DMS79 treated with DMSO at 0.1 percent for 48 hours (cell line): ENCODE measurements around the gene FAHD2A.
"Not testable (repeated sequence)": the region's sequence is repeated elsewhere in the genome, so short reads cannot be mapped to it uniquely, and the experiment has no call there.

ENCODE experiments used
- DNase-seq: peaks from one replicate; lab custom pipeline; 2025; lab: John Stamatoyannopoulos, UW

FAHD2A gene

DNA sequence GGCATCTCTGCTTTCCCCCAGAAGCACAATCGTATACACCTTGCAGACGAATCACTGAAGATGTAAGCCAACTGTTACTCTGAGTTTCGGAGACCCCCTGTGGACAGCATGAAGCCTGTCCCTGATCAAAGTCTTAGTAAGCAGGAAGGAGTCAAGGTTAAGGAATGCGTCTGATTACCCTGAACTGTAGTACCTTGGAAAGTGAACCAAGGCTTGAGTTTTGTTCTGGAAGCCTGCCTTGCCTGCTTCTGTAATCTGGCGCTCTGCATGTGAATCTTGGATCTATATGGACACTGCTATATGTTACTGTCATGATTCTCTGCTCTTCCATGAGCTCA is 33.3 kb downstream of the FAHD2A start:
- DNase-seq, result not testable (repeated sequence)

DNA sequence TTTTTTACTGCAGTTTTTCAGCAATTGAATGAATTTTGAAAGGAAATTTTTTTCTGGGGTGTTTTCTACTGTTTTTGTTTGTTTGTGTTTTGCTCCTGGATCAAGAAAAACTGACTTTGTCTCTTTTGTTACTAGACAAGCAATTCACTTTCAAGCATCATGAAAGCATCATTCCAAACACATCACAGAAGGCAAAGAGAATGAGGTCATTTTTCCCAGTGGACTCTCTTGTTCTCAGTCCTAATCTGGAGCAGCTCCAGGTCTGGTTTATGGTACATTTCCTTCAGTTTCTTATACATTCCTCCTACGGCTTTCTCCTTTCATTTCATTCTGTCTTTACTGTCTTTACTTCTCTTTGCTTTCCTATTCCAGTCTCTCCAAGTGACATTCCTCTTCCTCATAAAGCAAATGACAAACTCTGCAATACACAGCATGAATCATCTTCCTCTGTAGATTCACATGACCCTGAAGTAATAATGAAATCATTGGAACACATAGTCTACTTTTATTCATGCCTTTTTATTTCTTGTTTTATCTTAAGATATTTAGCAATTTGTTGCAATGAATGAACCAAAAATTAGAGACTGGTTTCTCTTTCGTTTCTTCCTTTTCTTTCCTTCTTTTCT is 40.1 kb downstream of the FAHD2A start:
- not testable (repeated sequence) for DNase-seq

DNA sequence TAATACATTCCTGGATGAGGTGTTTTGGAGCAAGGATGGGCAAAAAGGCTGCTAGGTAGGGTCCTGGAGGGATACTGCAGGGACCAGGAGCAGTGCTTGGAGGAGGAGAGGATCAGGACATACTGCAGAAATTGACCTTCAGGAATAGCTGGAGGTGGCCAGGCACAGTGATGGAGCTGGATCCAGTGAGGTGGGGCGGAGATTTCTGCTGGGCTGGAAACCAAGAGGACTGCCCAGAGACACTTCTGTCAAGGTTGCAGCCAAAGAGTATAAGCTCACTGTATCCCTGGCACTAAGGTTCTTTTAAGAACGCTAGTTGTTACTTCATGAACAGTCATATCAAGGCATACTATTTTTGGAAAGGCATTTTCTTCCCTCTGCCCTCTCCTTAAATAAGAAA is 42.8 kb downstream of the FAHD2A start:
- DNase-seq, result not testable (repeated sequence)

DNA sequence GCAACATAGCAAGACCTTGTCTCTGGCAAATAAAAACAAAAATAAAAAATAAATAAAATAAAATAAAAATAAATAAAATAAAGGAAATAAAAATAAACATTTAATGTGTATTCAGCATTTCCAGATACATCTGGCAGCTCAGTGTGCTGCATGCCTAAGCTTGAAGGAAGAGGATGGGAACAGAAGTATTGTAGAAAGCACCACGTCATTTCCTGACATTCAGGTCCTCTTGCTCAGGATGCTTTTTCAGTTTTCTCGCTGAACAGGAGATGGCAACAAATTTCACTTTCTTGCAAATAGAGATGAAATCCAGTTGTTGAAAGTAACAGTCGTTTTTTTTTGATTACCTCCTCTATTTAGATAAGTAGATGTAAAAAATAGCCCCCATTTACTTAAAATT is 60.8 kb downstream of the FAHD2A start:
- DNase-seq, result not testable (repeated sequence)
